COLO668 (cell line): ENCODE measurements around the gene SEC14L5.
"Not testable (repeated sequence)": the region's sequence is repeated elsewhere in the genome, so short reads cannot be mapped to it uniquely, and the experiment has no call there.

Source experiments
- DNase-seq: peaks from one replicate; lab custom pipeline; 2025; ENCODE audit not compliant: unreplicated experiment; lab: John Stamatoyannopoulos, UW

Gene SEC14L5

GRCh38 chr16:4949986-4950385 lies 8.1 kb upstream of the SEC14L5 start:
- no peak for DNase-seq

- DNase-seq: not testable (repeated sequence)
These were observed 6.5 kb upstream of the SEC14L5 start for GRCh38 chr16:4951583-4951982.

GRCh38 chr16:4954714-4955113 lies 3.4 kb upstream of the SEC14L5 start:
- DNase-seq: no peak

- DNase-seq: no peak
These were observed 760 bp upstream of the SEC14L5 start for GRCh38 chr16:4957420-4957719.

- DNase-seq: no peak
These were observed 644 bp downstream of the SEC14L5 start for GRCh38 chr16:4958510-4959438.

GRCh38 chr16:4960579-4960978 lies 2.4 kb downstream of the SEC14L5 start:
- no peak for DNase-seq

GRCh38 chr16:4962716-4963115 lies 4.6 kb downstream of the SEC14L5 start:
- no peak for DNase-seq

GRCh38 chr16:4963527-4963926 lies 5.4 kb downstream of the SEC14L5 start:
- DNase-seq: not testable (repeated sequence)

GRCh38 chr16:4966736-4967453 lies 8.8 kb downstream of the SEC14L5 start:
- DNase-seq: no peak

GRCh38 chr16:4968278-4968677 lies 10.1 kb downstream of the SEC14L5 start:
- DNase-seq: not testable (repeated sequence)

GRCh38 chr16:4968879-4969483 lies 10.9 kb downstream of the SEC14L5 start:
- no peak for DNase-seq

- no peak for DNase-seq
These were observed 11.9 kb downstream of the SEC14L5 start for GRCh38 chr16:4970010-4970409.

- DNase-seq: no peak
These were observed 14.9 kb downstream of the SEC14L5 start for GRCh38 chr16:4972938-4973587.

- DNase-seq: no peak
These were observed 17.9 kb downstream of the SEC14L5 start for GRCh38 chr16:4976079-4976478.

GRCh38 chr16:4976611-4977145 lies 18.5 kb downstream of the SEC14L5 start:
- peak; percentile 61 for DNase-seq

- no peak for DNase-seq
These were observed 21.0 kb downstream of the SEC14L5 start for GRCh38 chr16:4979164-4979563.

GRCh38 chr16:4979736-4980660 lies 21.9 kb downstream of the SEC14L5 start:
- DNase-seq: no peak

- DNase-seq: no peak
These were observed 22.6 kb downstream of the SEC14L5 start for GRCh38 chr16:4980691-4981090.

GRCh38 chr16:4981473-4981872 lies 23.3 kb downstream of the SEC14L5 start:
- no peak for DNase-seq
